OCI-LY7 (cell line): Measurements from ENCODE around the gene KLHL6. TPM values are rescaled to one million over a fixed set of nuclear protein-coding genes. Genes with fewer than 3 reads are reported as not detected.
"Not testable (repeated sequence)": the region's sequence is repeated elsewhere in the genome, so short reads cannot be mapped to it uniquely, and the experiment has no call there.

Experiments used
- BruUV-seq: library from RNA; stranded (reverse); fragments of 400-500 nt; replicated peaks from 2 replicates; lab custom pipeline; 2021; lab: Mats Ljungman, UMichigan
- CTCF ChIA-PET: fragments of 300-600 bp; sonication (Branson Sonifier 250); formaldehyde crosslinking; loops from one replicate; lab custom pipeline; 2022; ENCODE audit warnings: antibody characterized with exemption; ENCODE audit not compliant: unreplicated experiment; lab: Charles Lee
- POLR2A ChIA-PET: fragments of 300-600 bp; sonication (Branson Sonifier 250); formaldehyde crosslinking; loops from one replicate; lab custom pipeline; 2022; ENCODE audit warnings: antibody characterized with exemption; lab: Charles Lee
- DNase-seq: peaks from one replicate; pipeline ENCODE4 v3.0.0-alpha.2; 2015; ENCODE audit warnings: low spot score
- H2AFZ ChIP-seq: fragments of 200-600 bp; sonication (generic), shearing (Covaris generic); 2 replicates; pipeline ENCODE4 v1.6.1; 2014; ENCODE audit warnings: mild to moderate bottlenecking, antibody characterized with exemption, low read length, moderate library complexity
- H3K27ac ChIP-seq: fragments of 200-600 bp; sonication (generic); 2 replicates; pipeline ENCODE4 v1.5.1; 2014; ENCODE audit warnings: mixed run types, low read depth, mild to moderate bottlenecking, moderate library complexity, low read length, inconsistent platforms; ENCODE audit not compliant: poor library complexity, severe bottlenecking
- H3K36me3 ChIP-seq: fragments of 200-600 bp; sonication (generic); 2 replicates; pipeline ENCODE4 v1.6.1; 2014; ENCODE audit warnings: mild to moderate bottlenecking, antibody characterized with exemption, low read length, moderate library complexity, mixed read lengths; ENCODE audit not compliant: insufficient read depth
- H3K4me1 ChIP-seq: fragments of 200-600 bp; sonication (generic); 2 replicates; pipeline ENCODE4 v1.5.1; 2014; ENCODE audit warnings: mild to moderate bottlenecking, low read length; ENCODE audit not compliant: insufficient read depth, poor library complexity, severe bottlenecking
- H3K4me2 ChIP-seq: fragments of 200-600 bp; sonication (generic); 2 replicates; pipeline ENCODE4 v1.6.1; 2014; ENCODE audit warnings: mild to moderate bottlenecking, low read length
- H3K4me3 ChIP-seq: fragments of 200-600 bp; sonication (generic); 2 replicates; pipeline ENCODE4 v1.5.1; 2014; ENCODE audit warnings: mild to moderate bottlenecking, low read depth, low read length; ENCODE audit not compliant: poor library complexity, severe bottlenecking
- H3K79me2 ChIP-seq: fragments of 200-600 bp; sonication (generic); 2 replicates; pipeline ENCODE4 v1.6.1; 2016; ENCODE audit warnings: low read depth, mild to moderate bottlenecking, low read length, moderate library complexity, mixed read lengths; ENCODE audit not compliant: insufficient read depth
- H3K9me2 ChIP-seq: fragments of 200-600 bp; sonication (generic); 2 replicates; pipeline ENCODE4 v1.6.1; 2016; ENCODE audit warnings: mild to moderate bottlenecking, low read length, mixed read lengths; ENCODE audit not compliant: insufficient read depth
- H3K9me3 ChIP-seq: fragments of 200-600 bp; sonication (generic); 2 replicates; pipeline ENCODE4 v1.6.1; 2014; ENCODE audit warnings: mild to moderate bottlenecking, mixed run types, low read length, mixed read lengths
- H4K20me1 ChIP-seq: fragments of 200-600 bp; sonication (generic); 2 replicates; pipeline ENCODE4 v1.6.1; 2014; ENCODE audit warnings: mild to moderate bottlenecking, antibody characterized with exemption, low read length, moderate library complexity, mixed read lengths; ENCODE audit not compliant: insufficient read depth
- EZH2phosphoT487 ChIP-seq: fragments of 200-600 bp; sonication (generic); IDR thresholded peaks from 2 replicates; pipeline ENCODE4 v1.6.1; 2018; ENCODE audit warnings: low read depth, borderline replicate concordance, mild to moderate bottlenecking, mixed run types, antibody characterized with exemption, low read length, moderate library complexity, mixed read lengths
- intact Hi-C: fragments of 100-400 bp; cut with micrococcal nuclease; formaldehyde crosslinking; loops from one replicate; pipeline ENCODE4 v1.10.0; 2022; ENCODE audit not compliant: unreplicated experiment
- total RNA-seq, 2 experiments: library from RNA; depleted of rRNA in 1 of 2; stranded (reverse); fragments of >200 nt in 1 of 2; shearing (Covaris generic) in 1 of 2; gene quantifications; 2 replicates each; pipeline ENCODE4 v1.2.3, GENCODE V29; 2014 to 2022
- TF ChIP-seq, protein P1 (sequence below): fragments of 200-600 bp; sonication (generic); conservative IDR thresholded peaks from 2 replicates; pipeline ENCODE4 v1.5.1; 2014; ENCODE audit warnings: mild to moderate bottlenecking, antibody characterized with exemption, low read length, moderate library complexity, mixed read lengths

KLHL6 gene
- total RNA-seq, 2 experiments from 2014 or later, result 143 to 169 TPM

GRCh38 chr3:183524476-183524875, 31.0 kb downstream of the KLHL6 start:
- H3K4me1 ChIP-seq, result peaks cover 66% of the 10 kb centered on the region
- intact Hi-C loops, result no loop called here
- H4K20me1 ChIP-seq, result peaks cover 9% of the 10 kb centered on the region; the same call in 1 of the 2 replicates
- BruUV-seq, result no TSS peak
- H3K79me2 ChIP-seq, result peaks cover 96% of the 10 kb centered on the region
- H3K4me2 ChIP-seq, result no peak overlapping the region
- no peak overlapping the region for H2AFZ ChIP-seq
- DNase-seq, result no peak
- H3K4me3 ChIP-seq, result no peak overlapping the region
- no peak overlapping the region for H3K27ac ChIP-seq
- ChIA-PET POLR2A (interaction anchor here (0.8 kb wide), 1 partner anchor 15 kb away, joined by 3 read pairs; no protein-coding TSS in a partner anchor), CTCF (interaction anchor here (0.8 to 1.0 kb wide), 2 partner anchors 8 to 9 kb away, joined by 3 to 4 read pairs; no protein-coding TSS in a partner anchor)
- H3K9me2 ChIP-seq, result no peaks in the 10 kb centered on the region
- no peaks in the 10 kb centered on the region for H3K9me3 ChIP-seq
- no peak for TF ChIP-seq EZH2phosphoT487
- TF ChIP-seq, protein P1, sequence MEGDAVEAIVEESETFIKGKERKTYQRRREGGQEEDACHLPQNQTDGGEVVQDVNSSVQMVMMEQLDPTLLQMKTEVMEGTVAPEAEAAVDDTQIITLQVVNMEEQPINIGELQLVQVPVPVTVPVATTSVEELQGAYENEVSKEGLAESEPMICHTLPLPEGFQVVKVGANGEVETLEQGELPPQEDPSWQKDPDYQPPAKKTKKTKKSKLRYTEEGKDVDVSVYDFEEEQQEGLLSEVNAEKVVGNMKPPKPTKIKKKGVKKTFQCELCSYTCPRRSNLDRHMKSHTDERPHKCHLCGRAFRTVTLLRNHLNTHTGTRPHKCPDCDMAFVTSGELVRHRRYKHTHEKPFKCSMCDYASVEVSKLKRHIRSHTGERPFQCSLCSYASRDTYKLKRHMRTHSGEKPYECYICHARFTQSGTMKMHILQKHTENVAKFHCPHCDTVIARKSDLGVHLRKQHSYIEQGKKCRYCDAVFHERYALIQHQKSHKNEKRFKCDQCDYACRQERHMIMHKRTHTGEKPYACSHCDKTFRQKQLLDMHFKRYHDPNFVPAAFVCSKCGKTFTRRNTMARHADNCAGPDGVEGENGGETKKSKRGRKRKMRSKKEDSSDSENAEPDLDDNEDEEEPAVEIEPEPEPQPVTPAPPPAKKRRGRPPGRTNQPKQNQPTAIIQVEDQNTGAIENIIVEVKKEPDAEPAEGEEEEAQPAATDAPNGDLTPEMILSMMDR, result no peak
- H3K36me3 ChIP-seq, result peaks cover 96% of the 10 kb centered on the region

DNA sequence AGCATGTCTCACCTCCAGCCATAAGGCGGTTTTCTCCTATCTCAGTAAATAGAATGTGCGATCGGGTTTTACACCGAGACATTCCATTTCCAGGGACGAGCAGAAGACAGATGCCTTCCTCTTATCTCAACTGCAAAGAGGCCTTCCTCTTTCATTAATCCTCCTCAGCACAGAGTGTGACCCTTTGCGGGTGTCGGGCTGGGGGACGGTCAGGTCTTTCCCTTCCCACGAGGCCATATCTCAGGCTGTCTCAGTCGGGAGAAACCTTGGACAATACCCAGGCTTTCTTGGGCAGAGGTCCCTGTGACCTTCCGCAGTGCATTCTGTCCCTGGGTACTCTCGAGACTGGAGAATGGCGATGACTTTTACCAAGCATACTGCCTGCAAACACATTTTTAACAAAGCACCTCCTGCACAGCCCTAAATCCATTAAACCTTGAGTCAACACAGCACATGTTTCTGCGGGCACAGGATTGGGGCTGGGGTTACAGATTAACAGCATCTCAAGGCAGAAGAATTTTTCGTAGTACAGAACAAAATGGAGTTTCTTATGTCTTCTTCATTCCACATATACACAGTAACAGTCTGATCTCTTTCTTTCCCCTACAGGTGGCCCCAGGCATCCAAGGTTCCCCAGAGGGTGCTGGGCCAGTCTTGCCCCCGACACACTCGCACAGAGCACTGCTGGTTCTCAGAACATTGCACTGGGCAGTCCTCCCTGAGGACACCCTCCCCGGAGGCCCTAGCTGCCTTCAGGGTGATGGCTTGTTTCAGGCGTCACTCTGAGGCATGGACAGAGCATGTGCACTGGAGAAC, 34.6 kb downstream of the KLHL6 start:
- Histone ChIP-seq H3K79me2 (peaks cover 89% of the 10 kb centered on the region), H3K36me3 (peaks cover 93% of the 10 kb centered on the region), H3K4me2 (peak overlapping the region; percentile 75; the same call in 1 of the 2 replicates), H3K27ac (peak overlapping the region; percentile 94), H3K4me1 (peaks cover 67% of the 10 kb centered on the region)
- H2AFZ ChIP-seq, CTCF ChIA-PET, H3K9me3 ChIP-seq, BruUV-seq, DNase-seq, POLR2A ChIA-PET, intact Hi-C loops, H3K4me3 ChIP-seq, H4K20me1 ChIP-seq, H3K9me2 ChIP-seq: not testable (repeated sequence)

GRCh38 chr3:183520295-183520694, 35.2 kb downstream of the KLHL6 start:
- peak overlapping the region; percentile 94 for H3K27ac ChIP-seq
- POLR2A ChIA-PET, result interaction anchor here (0.6 to 1.8 kb wide), 5 partner anchors 13 to 346 kb away, joined by 3 to 6 read pairs (median 4); no protein-coding TSS in a partner anchor
- DNase-seq, H2AFZ ChIP-seq, CTCF ChIA-PET, intact Hi-C loops, H3K9me2 ChIP-seq, BruUV-seq, H3K9me3 ChIP-seq, H4K20me1 ChIP-seq, H3K4me3 ChIP-seq: not testable (repeated sequence)
- H3K4me1 ChIP-seq, result peaks cover 67% of the 10 kb centered on the region
- H3K36me3 ChIP-seq, result peaks cover 93% of the 10 kb centered on the region
- peak overlapping the region; percentile 75 for H3K4me2 ChIP-seq
- peaks cover 89% of the 10 kb centered on the region for H3K79me2 ChIP-seq
